Measurements from ENCODE around the gene SNX5.

DNA sequence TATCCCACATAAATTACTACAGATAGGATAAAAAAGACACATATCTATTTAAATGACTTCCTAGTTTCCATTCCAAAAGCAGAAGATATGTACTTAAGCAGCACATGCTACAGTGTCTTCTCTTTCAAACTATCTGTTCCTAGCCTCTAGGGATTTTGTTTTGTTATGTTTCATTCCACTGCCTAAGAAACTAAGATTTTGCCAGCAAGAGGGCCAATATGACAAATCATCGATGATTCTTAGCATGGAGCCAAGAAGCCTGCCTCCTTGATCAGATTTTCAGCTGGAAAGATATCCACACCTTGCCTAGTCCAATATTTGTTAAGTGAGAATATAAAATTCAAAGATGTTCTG, 7.0 kb downstream of the SNX5 start:
- TF ChIP-seq, protein P1, sequence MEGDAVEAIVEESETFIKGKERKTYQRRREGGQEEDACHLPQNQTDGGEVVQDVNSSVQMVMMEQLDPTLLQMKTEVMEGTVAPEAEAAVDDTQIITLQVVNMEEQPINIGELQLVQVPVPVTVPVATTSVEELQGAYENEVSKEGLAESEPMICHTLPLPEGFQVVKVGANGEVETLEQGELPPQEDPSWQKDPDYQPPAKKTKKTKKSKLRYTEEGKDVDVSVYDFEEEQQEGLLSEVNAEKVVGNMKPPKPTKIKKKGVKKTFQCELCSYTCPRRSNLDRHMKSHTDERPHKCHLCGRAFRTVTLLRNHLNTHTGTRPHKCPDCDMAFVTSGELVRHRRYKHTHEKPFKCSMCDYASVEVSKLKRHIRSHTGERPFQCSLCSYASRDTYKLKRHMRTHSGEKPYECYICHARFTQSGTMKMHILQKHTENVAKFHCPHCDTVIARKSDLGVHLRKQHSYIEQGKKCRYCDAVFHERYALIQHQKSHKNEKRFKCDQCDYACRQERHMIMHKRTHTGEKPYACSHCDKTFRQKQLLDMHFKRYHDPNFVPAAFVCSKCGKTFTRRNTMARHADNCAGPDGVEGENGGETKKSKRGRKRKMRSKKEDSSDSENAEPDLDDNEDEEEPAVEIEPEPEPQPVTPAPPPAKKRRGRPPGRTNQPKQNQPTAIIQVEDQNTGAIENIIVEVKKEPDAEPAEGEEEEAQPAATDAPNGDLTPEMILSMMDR (IDR thresholded peaks at IDR 0.05 in 4 of 5, conservative IDR thresholded peaks at IDR 0.05 in 1 of 5), result no peak
- no peak for TF ChIP-seq POLR2A (IDR thresholded peaks at IDR 0.05)

Measured in gastrocnemius medialis (tissue), 4 donors.